Fibroblast of lung (primary cell): ENCODE results near the gene LITAFD. TPM values are rescaled to one million over a fixed set of nuclear protein-coding genes. Genes with fewer than 3 reads are reported as not detected.
"Not testable (repeated sequence)": the region's sequence is repeated elsewhere in the genome, so short reads cannot be mapped to it uniquely, and the experiment has no call there.

ENCODE experiments used
- DNase-seq, 2 donors: peaks; one replicate each; pipeline versions ENCODE4 v3.0.0 to v3.0.0-alpha.2; 2010; ENCODE audit warnings: low read depth in 2 of 2
- H2AFZ ChIP-seq: 2 replicates; pipeline ENCODE4 v1.5.1; 2012; ENCODE audit warnings: low read length, control low read depth, inconsistent platforms
- H3K27ac ChIP-seq: 2 replicates; pipeline ENCODE4 v1.5.1; 2011; ENCODE audit warnings: low read length, control low read depth; ENCODE audit not compliant: insufficient read depth
- H3K27me3 ChIP-seq: 2 replicates; pipeline ENCODE4 v1.5.1; 2011; ENCODE audit warnings: mild to moderate bottlenecking, low read length; ENCODE audit not compliant: control insufficient read depth, insufficient read depth
- H3K36me3 ChIP-seq: 2 replicates; pipeline ENCODE4 v1.5.1; 2011; ENCODE audit warnings: low read length; ENCODE audit not compliant: control insufficient read depth, insufficient read depth
- H3K4me1 ChIP-seq: 2 replicates; pipeline ENCODE4 v1.5.1; 2011; ENCODE audit warnings: low read length; ENCODE audit not compliant: control insufficient read depth, insufficient read depth; ENCODE audit errors: extremely low read depth
- H3K4me2 ChIP-seq: 2 replicates; pipeline ENCODE4 v1.5.1; 2011; ENCODE audit warnings: low read length, control low read depth; ENCODE audit not compliant: insufficient read depth; ENCODE audit errors: extremely low read depth
- H3K4me3 ChIP-seq, 4 experiments: fragments of 200-600 bp in 1 of 4; sonication (generic) in 1 of 4; replicated peaks in 1 of 4; 2 replicates each; pipeline ENCODE4 v1.5.1; 2011 to 2016; ENCODE audit warnings: low read length in 4 of 4, low read depth in 3 of 4, mild to moderate bottlenecking in 3 of 4, control low read depth in 2 of 4, inconsistent platforms in 1 of 4, mixed read lengths in 1 of 4; ENCODE audit not compliant: insufficient read depth in 1 of 4; ENCODE audit errors: control extremely low read depth in 1 of 4
- H3K79me2 ChIP-seq: 2 replicates; pipeline ENCODE4 v1.5.1; 2012; ENCODE audit warnings: mild to moderate bottlenecking, low read length, inconsistent platforms; ENCODE audit not compliant: control insufficient read depth, insufficient read depth
- H3K9ac ChIP-seq: 2 replicates; pipeline ENCODE4 v1.5.1; 2011; ENCODE audit warnings: mild to moderate bottlenecking, low read length, control low read depth; ENCODE audit not compliant: insufficient read depth
- H3K9me3 ChIP-seq: 2 replicates; pipeline ENCODE4 v1.5.1; 2012; ENCODE audit warnings: low read depth, low read length; ENCODE audit not compliant: control insufficient read depth, insufficient read depth
- H4K20me1 ChIP-seq: 2 replicates; pipeline ENCODE4 v1.5.1; 2011; ENCODE audit warnings: low read length; ENCODE audit not compliant: control insufficient read depth, insufficient read depth; ENCODE audit errors: extremely low read depth
- CTCF ChIP-seq, 2 donors: IDR thresholded peaks in 1 of 2; conservative IDR thresholded peaks in 1 of 2; 1 replicate in 1 of 2; 2 replicates in 1 of 2; pipeline ENCODE4 v1.5.1; 2011 to 2012; ENCODE audit warnings: low read length in 2 of 2, control low read depth in 1 of 2, inconsistent platforms in 1 of 2, low read depth in 1 of 2, mild to moderate bottlenecking in 1 of 2
- EZH2 ChIP-seq: IDR thresholded peaks from 2 replicates; pipeline ENCODE4 v1.5.1; 2012; ENCODE audit warnings: low read length, control low read depth, mild to moderate bottlenecking; ENCODE audit errors: missing control alignments
- polyA plus RNA-seq, 2 donors: library from polyadenylated mRNA; depleted of rRNA in 1 of 2; stranded (reverse) in 1 of 2; unstranded in 1 of 2; fragments of >200 nt; gene quantifications; 2 replicates each; pipeline ENCODE4 v1.2.1, GENCODE V29; 2011 to 2012; ENCODE audit warnings: missing spikeins in 1 of 2
- total RNA-seq: library from RNA; depleted of rRNA; stranded (reverse); fragments of >200 nt; gene quantifications from 2 replicates; pipeline ENCODE4 v1.2.1, GENCODE V29; 2014

LITAFD gene
- total and polyA plus RNA-seq, 2 donors (not counting 1 experiment from before 2014, with no cell fraction given), result not detected

- Histone ChIP-seq H3K4me2 (no peak overlapping the region), H3K36me3 (no peaks in the 10 kb centered on the region), H3K27me3 (no peaks in the 10 kb centered on the region), H3K4me1 (peaks cover 9% of the 10 kb centered on the region), H4K20me1 (no peaks in the 10 kb centered on the region), H3K4me3 (no peak overlapping the region), H3K79me2 (peaks cover 11% of the 10 kb centered on the region), H2AFZ (no peak overlapping the region), H3K9ac (no peak overlapping the region), H3K9me3 (no peaks in the 10 kb centered on the region), H3K27ac (no peak overlapping the region)
- no peak for DNase-seq
- no peak for TF ChIP-seq CTCF (conservative IDR thresholded peaks at IDR 0.05 in 1 of 2, IDR thresholded peaks at IDR 0.05 in 1 of 2; ENCODE audit: low read depth in 1 of 2, low read length in 2 of 2)
- TF ChIP-seq EZH2, result no peak
These were observed 10.1 kb upstream of the LITAFD start for GRCh38 chr16:8872071-8872470.

- Histone ChIP-seq H3K36me3 (no peaks in the 10 kb centered on the region), H3K9ac (no peak overlapping the region), H3K4me3 (no peak overlapping the region), H3K9me3 (no peaks in the 10 kb centered on the region), H3K79me2 (no peaks in the 10 kb centered on the region), H2AFZ (no peak overlapping the region), H3K4me2 (no peak overlapping the region), H3K4me1 (peaks cover 13% of the 10 kb centered on the region), H4K20me1 (no peaks in the 10 kb centered on the region), H3K27ac (no peak overlapping the region), H3K27me3 (no peaks in the 10 kb centered on the region)
- DNase-seq, result no peak
- TF ChIP-seq EZH2 (no peak), CTCF (conservative IDR thresholded peaks at IDR 0.05 in 1 of 2, IDR thresholded peaks at IDR 0.05 in 1 of 2; ENCODE audit: low read depth in 1 of 2, low read length in 2 of 2) (peak in 1 of 2 donors; percentile 15)
These were observed 8.9 kb upstream of the LITAFD start for GRCh38 chr16:8872967-8873865.

GRCh38 chr16:8873866-8874195, 8.3 kb upstream of the LITAFD start:
- not testable (repeated sequence) for H3K27ac ChIP-seq, H3K9me3 ChIP-seq, H3K36me3 ChIP-seq, H3K79me2 ChIP-seq, H4K20me1 ChIP-seq, H3K4me2 ChIP-seq, H2AFZ ChIP-seq, H3K9ac ChIP-seq, H3K27me3 ChIP-seq, H3K4me3 ChIP-seq, DNase-seq
- peaks cover 15% of the 10 kb centered on the region for H3K4me1 ChIP-seq
